Measurements from ENCODE around the gene CACNA1C. TPM values are rescaled to one million over a fixed set of nuclear protein-coding genes. Genes with fewer than 3 reads are reported as not detected.

CACNA1C gene
- total RNA-seq, 4 donors from 2014 or later, result 3.8 to 13.6 (median 5.7) TPM

DNA sequence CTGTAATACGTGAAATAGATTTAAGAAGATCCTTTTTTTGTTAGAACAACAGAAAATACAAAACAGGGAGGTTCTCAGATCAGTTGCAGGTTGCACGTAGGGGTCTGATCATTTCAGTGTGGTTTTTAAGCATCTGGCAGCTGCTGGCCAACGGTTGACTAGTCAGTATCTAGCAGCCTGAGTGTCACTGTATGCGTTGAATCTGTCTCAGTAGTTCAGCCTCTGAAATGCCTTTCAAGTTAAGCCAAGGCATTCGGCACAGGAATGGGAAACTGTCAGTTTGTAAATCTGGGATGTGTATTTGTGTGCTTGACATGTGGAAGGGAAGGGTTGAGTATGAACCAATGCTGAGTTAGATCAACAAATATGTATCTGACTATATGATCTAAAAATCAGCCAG lies 165.9 kb downstream of the CACNA1C start:
- ATAC-seq (ENCODE audit: low FRiP score), result no peak
- TF ChIP-seq, protein P1, sequence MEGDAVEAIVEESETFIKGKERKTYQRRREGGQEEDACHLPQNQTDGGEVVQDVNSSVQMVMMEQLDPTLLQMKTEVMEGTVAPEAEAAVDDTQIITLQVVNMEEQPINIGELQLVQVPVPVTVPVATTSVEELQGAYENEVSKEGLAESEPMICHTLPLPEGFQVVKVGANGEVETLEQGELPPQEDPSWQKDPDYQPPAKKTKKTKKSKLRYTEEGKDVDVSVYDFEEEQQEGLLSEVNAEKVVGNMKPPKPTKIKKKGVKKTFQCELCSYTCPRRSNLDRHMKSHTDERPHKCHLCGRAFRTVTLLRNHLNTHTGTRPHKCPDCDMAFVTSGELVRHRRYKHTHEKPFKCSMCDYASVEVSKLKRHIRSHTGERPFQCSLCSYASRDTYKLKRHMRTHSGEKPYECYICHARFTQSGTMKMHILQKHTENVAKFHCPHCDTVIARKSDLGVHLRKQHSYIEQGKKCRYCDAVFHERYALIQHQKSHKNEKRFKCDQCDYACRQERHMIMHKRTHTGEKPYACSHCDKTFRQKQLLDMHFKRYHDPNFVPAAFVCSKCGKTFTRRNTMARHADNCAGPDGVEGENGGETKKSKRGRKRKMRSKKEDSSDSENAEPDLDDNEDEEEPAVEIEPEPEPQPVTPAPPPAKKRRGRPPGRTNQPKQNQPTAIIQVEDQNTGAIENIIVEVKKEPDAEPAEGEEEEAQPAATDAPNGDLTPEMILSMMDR (IDR thresholded peaks at IDR 0.05), result no peak
- DNase-seq (ENCODE audit: low spot score), result no peak

DNA sequence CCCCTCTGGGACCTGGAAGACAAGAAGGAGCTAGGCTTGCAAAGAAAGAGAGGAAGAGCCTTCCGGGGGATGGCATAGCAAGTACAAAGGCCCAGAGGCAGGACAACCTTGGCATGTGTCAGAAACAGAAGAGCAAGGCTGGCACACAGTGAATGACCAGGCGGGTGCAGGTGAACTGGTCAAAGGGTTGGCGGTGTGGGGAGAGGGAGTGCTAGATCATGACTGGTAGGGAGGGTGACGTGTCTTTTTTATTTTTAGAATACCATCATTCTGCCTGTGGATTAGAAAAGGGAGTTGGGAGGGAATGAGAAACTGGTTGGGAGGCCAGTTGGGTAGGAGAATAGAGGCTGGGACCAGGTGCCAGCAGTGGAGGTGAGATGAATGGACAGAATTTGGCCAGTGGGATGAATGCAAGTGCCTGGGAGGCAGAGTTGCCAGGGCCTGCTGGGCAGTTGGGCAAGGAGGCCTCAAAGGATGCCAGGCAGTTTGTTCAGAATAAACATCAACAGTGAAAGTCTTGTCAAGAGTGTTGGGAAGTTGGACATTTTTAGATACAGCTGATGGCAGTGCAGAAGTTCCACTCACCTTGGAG lies 168.3 kb downstream of the CACNA1C start:
- ATAC-seq (ENCODE audit: low FRiP score) (no peak), DNase-seq (ENCODE audit: low spot score) (no peak)
- TF ChIP-seq, protein P1 (IDR thresholded peaks at IDR 0.05), result no peak

DNA sequence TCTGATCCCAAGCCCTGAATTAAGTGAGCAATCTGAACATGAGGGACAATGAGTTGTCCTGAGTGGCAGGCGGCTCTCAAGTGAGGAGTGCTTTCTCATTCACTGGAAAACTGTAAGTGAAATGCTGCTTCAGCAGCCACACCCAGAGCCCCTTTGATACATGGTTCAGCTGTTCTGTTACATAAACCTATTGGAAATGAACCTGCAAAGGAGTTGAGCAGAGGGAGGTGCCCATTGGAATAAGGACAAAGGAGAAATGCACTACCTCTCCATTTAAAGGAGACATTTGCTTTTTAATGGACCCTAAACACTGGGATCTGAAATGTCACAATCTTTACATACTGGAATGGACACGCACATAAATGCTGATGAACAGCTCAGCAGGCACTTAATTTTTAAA lies 169.9 kb downstream of the CACNA1C start:
- no peak for DNase-seq (ENCODE audit: low spot score)
- ATAC-seq (ENCODE audit: low FRiP score), result no peak
- TF ChIP-seq, protein P1 (IDR thresholded peaks at IDR 0.05), result no peak

DNA sequence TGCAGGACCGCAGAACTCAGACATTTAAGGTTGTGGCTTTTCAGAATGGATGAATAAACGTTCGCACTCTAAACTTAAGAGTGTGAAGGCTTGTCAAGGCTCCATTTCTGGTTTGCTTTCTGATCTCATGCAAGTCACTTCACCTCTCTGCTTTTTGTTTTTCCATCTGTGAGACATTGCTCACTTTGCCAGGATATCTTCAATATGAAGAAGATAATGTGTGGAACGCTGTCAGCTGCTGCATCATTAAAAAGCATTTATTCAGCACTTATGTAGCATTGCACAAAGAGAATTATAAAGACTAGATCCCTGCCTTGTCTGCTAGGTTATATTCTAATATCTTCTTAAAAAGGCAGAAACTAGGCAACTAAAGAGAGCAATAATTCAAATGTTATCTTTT lies 172.2 kb downstream of the CACNA1C start:
- DNase-seq (ENCODE audit: low spot score) (no peak), ATAC-seq (ENCODE audit: low FRiP score) (no peak)
- TF ChIP-seq, protein P1 (IDR thresholded peaks at IDR 0.05), result no peak

DNA sequence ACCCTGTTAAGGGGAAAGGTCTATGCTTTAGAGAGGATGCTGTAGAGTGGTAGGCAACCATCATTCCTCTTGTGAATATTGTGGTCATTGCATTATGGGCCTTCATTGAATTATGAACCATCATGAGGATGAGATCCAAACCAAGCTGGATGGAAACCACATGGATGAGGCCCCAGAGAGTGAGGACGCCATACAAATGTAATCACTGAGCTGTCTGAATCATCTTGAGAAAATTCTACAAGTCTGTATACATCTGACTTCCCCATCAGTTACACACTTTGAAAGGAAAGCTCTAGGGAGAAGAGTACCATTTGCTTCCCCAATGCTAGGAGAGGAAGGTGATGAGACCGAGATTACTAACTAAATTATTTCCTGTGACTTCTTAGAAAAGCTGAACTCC lies 172.9 kb downstream of the CACNA1C start:
- TF ChIP-seq, protein P1 (IDR thresholded peaks at IDR 0.05), result no peak
- DNase-seq (ENCODE audit: low spot score) (no peak), ATAC-seq (ENCODE audit: low FRiP score) (no peak)

DNA sequence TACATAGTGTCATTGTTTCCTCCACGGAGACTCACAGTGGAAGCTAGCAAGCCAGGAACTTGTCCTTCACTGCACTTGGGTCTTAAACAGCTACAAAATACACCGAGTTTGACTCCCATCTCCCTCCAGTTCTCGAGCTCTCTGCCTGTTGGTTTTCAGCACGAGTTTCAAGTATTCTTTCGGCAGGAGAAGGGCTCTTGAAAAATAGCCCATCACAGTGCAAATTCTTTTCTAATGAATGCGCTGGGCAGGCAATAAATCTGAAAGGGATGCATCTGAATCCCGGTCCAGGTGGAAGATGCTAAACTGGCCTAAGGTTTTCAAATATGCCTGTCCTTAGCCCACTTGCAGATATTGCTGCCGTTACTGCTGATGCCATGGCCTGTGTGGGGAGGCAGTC lies 173.9 kb downstream of the CACNA1C start:
- TF ChIP-seq, protein P1 (IDR thresholded peaks at IDR 0.05), result no peak
- ATAC-seq (ENCODE audit: low FRiP score), result no peak

DNA sequence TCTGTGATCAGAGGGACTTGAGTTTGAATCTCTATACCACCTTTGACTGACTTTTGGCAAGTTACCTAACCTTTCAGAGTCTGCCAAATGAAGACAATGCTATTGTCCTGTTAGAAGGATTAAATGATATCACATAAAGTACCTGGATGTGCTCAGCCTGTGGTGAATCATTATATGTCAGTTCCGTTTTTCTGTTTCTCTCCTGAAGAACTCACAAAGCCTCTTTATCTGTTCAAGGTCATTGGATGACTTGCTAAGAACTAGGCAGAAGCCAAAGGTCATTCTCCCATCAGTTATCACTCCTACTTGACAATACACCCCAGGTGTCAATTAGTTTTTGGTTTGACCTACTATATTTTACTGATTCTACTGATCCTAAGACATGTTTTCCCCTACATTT lies 174.6 kb downstream of the CACNA1C start:
- no peak for DNase-seq (ENCODE audit: low spot score)
- ATAC-seq (ENCODE audit: low FRiP score), result no peak
- TF ChIP-seq, protein P1 (IDR thresholded peaks at IDR 0.05), result no peak

More for the DNA sequence above, 173.9 kb downstream of the CACNA1C start:
- no peak for DNase-seq (ENCODE audit: low spot score)
